Smooth muscle cell (in vitro differentiated cells): Measurements from ENCODE around the gene NFIX. TPM values are rescaled to one million over a fixed set of nuclear protein-coding genes. Genes with fewer than 3 reads are reported as not detected.
A peak's percentile ranks its signal among the peaks of the same experiment; 100 is the strongest.

ENCODE experiments used
- DNase-seq: peaks from one replicate; lab custom pipeline; 2025; ENCODE audit not compliant: unreplicated experiment; lab: John Stamatoyannopoulos, UW
- H2AFZ ChIP-seq: fragments of 200-600 bp; sonication (generic); 2 replicates; pipeline ENCODE4 v1.6.0; 2016; ENCODE audit warnings: antibody characterized with exemption, low read depth, mild to moderate bottlenecking
- H3F3A ChIP-seq: fragments of 200-600 bp; sonication (generic); 2 replicates; pipeline ENCODE4 v1.6.0; 2017; ENCODE audit warnings: antibody characterized with exemption, low read depth
- H3K27ac ChIP-seq: fragments of 200-600 bp; sonication (generic); 2 replicates; pipeline ENCODE4 v1.5.1; 2016; ENCODE audit warnings: low read depth, mild to moderate bottlenecking
- H3K27me3 ChIP-seq: fragments of 200-600 bp; sonication (generic); 2 replicates; pipeline ENCODE4 v1.6.1; 2016; ENCODE audit warnings: low read depth, mild to moderate bottlenecking
- H3K36me3 ChIP-seq: fragments of 200-600 bp; sonication (generic); 2 replicates; pipeline ENCODE4 v1.5.1; 2016; ENCODE audit warnings: low read depth
- H3K4me1 ChIP-seq: fragments of 200-600 bp; sonication (generic); 2 replicates; pipeline ENCODE4 v1.5.1; 2016; ENCODE audit warnings: low read depth
- H3K4me2 ChIP-seq: fragments of 200-600 bp; sonication (generic); 2 replicates; pipeline ENCODE4 v1.6.0; 2016; ENCODE audit warnings: mild to moderate bottlenecking
- H3K4me3 ChIP-seq: fragments of 200-600 bp; sonication (generic); 2 replicates; pipeline ENCODE4 v1.5.1; 2016; ENCODE audit warnings: mild to moderate bottlenecking
- H3K79me2 ChIP-seq: fragments of 200-600 bp; sonication (generic); 2 replicates; pipeline ENCODE4 v1.6.0; 2016; ENCODE audit warnings: low read depth, mild to moderate bottlenecking
- H3K9ac ChIP-seq: fragments of 200-600 bp; sonication (generic); 2 replicates; pipeline ENCODE4 v1.6.0; 2016; ENCODE audit warnings: low read depth
- H3K9me3 ChIP-seq: fragments of 200-600 bp; sonication (generic); replicated peaks from 2 replicates; pipeline ENCODE4 v1.5.1; 2016; ENCODE audit warnings: low read depth
- H4K20me1 ChIP-seq: fragments of 200-600 bp; sonication (generic); 2 replicates; pipeline ENCODE4 v1.6.0; 2016; ENCODE audit warnings: low read depth
- CTCF ChIP-seq: fragments of 200-600 bp; sonication (generic); IDR thresholded peaks from 2 replicates; pipeline ENCODE4 v1.5.1; 2017; ENCODE audit warnings: borderline replicate concordance, mild to moderate bottlenecking, antibody characterized with exemption; ENCODE audit not compliant: insufficient read depth, poor library complexity, severe bottlenecking
- WGBS: methylation state at CpG from one replicate; pipeline ENCODE4 v1.1.7; 2016; ENCODE audit warnings: low lambda C conversion rate; 5-methylcytosine and 5-hydroxymethylcytosine counted together
- polyA plus RNA-seq: library from polyadenylated mRNA; unstranded; fragments of >200 nt; fragmentation: Nextera tagmentation; extraction: Ambion mirVana; gene quantifications from 2 replicates; pipeline ENCODE4 v1.2.1, GENCODE V29; 2016
- total RNA-seq: library from RNA; depleted of rRNA; stranded (reverse); fragments of >200 nt; gene quantifications from 2 replicates; pipeline ENCODE4 v1.2.3, GENCODE V29; 2014

NFIX gene
- total and polyA plus RNA-seq, 2 experiments from 2014 or later: 1.9 to 2.3 TPM

GRCh38 chr19:13060964-13061927 lies 66.0 kb downstream of the NFIX start:
- 2% methylated on average over 33 of the region's 40 CpGs for WGBS
- Histone ChIP-seq H3K4me1 (peaks cover 27% of the 10 kb centered on the region), H3K27me3 (peaks cover 15% of the 10 kb centered on the region), H2AFZ (peak overlapping the region; percentile 69), H3K9ac (no peak overlapping the region), H3F3A (no peaks in the 10 kb centered on the region), H3K4me2 (peak overlapping the region; percentile 90), H3K79me2 (no peaks in the 10 kb centered on the region), H3K9me3 (no peaks in the 10 kb centered on the region), H3K4me3 (peak overlapping the region; percentile 54), H3K27ac (no peak overlapping the region), H3K36me3 (no peaks in the 10 kb centered on the region), H4K20me1 (no peaks in the 10 kb centered on the region)
- peak; percentile 48 for DNase-seq
- TF ChIP-seq CTCF: peak; percentile 89

- no peak overlapping the region for H3K4me2 ChIP-seq
- DNase-seq: no peak
- no peaks in the 10 kb centered on the region for H3K9me3 ChIP-seq
- H3K4me3 ChIP-seq: no peak overlapping the region
- peaks cover 16% of the 10 kb centered on the region for H3K4me1 ChIP-seq
- no peaks in the 10 kb centered on the region for H3K36me3 ChIP-seq
- H3K27me3 ChIP-seq: peaks cover 15% of the 10 kb centered on the region
- H3K79me2 ChIP-seq: no peaks in the 10 kb centered on the region
- H3K27ac ChIP-seq: no peak overlapping the region
- no peaks in the 10 kb centered on the region for H3F3A ChIP-seq
- H2AFZ ChIP-seq: no peak overlapping the region
- no peak for TF ChIP-seq CTCF
- H3K9ac ChIP-seq: no peak overlapping the region
- H4K20me1 ChIP-seq: no peaks in the 10 kb centered on the region
These were observed 67.0 kb downstream of the NFIX start for GRCh38 chr19:13062317-13062716.

GRCh38 chr19:13063461-13064091 lies 68.3 kb downstream of the NFIX start:
- peaks cover 10% of the 10 kb centered on the region for H3K4me1 ChIP-seq
- no peak for DNase-seq
- no peak overlapping the region for H3K4me3 ChIP-seq
- no peak overlapping the region for H3K27ac ChIP-seq
- no peaks in the 10 kb centered on the region for H3K79me2 ChIP-seq
- no peaks in the 10 kb centered on the region for H4K20me1 ChIP-seq
- 90% methylated on average over 5 of the region's 5 CpGs for WGBS
- H3K9ac ChIP-seq: no peak overlapping the region
- no peak overlapping the region for H3K4me2 ChIP-seq
- no peak for TF ChIP-seq CTCF
- H2AFZ ChIP-seq: no peak overlapping the region
- H3K36me3 ChIP-seq: no peaks in the 10 kb centered on the region
- peaks cover 15% of the 10 kb centered on the region for H3K27me3 ChIP-seq
- no peaks in the 10 kb centered on the region for H3K9me3 ChIP-seq
- H3F3A ChIP-seq: no peaks in the 10 kb centered on the region
